Astrocyte of the spinal cord (primary cell): ENCODE data around the gene TNFSF11.

Experiments
- DNase-seq: peaks from one replicate; pipeline ENCODE4 v3.0.0; 2011; ENCODE audit warnings: low read depth, low spot score
- H3K4me3 ChIP-seq: 2 replicates; pipeline ENCODE4 v1.5.1; 2011; ENCODE audit warnings: low read depth, mild to moderate bottlenecking, low read length, moderate library complexity
- in situ Hi-C: cut with HindIII; loops from 2 replicates; pipeline ENCODE4 v1.10.0; 2017; ENCODE audit warnings: low sequenced_read_pairs
- TF ChIP-seq, protein P1 (sequence below): IDR thresholded peaks from 2 replicates; pipeline ENCODE4 v1.5.1; 2012; ENCODE audit warnings: low read depth, mild to moderate bottlenecking, low read length, inconsistent platforms

The TNFSF11 gene

DNA sequence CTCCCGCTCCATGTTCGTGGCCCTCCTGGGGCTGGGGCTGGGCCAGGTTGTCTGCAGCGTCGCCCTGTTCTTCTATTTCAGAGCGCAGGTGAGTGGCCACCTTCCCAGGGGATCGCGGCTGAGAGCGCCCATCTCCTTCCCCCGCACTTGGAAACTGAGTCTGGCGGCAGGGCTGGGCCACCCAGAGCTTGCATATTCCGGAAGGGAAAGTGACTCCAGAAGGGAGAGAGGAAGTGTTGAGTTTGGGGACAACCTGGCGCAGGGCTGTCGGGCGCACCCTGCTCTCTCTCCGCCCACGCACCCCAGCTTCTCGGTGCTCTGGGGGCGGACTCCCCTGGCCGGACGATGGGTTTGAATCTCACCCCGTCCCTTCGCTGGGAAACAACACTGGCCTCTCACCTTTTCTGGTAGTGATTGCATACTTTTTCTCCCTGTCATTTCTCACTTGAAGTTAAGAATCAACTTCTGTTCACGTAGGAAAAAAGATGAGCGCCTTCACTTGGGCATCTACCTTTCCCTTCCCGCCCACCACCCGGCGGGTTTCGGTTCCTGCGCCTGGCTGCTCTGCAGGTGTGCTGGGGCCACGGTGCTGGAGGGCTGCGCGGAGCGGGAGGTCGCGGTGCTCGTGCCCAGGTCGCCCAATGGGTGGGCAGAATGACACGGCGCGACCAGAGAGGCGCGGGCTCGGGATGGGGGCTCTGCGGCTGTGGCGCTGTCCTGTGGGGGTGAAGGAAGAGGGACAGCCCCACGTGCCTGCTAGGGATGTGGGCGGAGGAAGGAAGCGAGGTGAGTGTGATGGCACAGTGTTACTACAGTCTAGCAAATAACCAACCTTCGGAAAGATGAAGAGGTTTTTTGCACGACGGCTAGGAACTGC, 721 bp downstream of the TNFSF11 start:
- in situ Hi-C loops: no loop called here
- TF ChIP-seq, protein P1, sequence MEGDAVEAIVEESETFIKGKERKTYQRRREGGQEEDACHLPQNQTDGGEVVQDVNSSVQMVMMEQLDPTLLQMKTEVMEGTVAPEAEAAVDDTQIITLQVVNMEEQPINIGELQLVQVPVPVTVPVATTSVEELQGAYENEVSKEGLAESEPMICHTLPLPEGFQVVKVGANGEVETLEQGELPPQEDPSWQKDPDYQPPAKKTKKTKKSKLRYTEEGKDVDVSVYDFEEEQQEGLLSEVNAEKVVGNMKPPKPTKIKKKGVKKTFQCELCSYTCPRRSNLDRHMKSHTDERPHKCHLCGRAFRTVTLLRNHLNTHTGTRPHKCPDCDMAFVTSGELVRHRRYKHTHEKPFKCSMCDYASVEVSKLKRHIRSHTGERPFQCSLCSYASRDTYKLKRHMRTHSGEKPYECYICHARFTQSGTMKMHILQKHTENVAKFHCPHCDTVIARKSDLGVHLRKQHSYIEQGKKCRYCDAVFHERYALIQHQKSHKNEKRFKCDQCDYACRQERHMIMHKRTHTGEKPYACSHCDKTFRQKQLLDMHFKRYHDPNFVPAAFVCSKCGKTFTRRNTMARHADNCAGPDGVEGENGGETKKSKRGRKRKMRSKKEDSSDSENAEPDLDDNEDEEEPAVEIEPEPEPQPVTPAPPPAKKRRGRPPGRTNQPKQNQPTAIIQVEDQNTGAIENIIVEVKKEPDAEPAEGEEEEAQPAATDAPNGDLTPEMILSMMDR: no peak
- DNase-seq: no peak
- H3K4me3 ChIP-seq: peak overlapping the region; percentile 53

DNA sequence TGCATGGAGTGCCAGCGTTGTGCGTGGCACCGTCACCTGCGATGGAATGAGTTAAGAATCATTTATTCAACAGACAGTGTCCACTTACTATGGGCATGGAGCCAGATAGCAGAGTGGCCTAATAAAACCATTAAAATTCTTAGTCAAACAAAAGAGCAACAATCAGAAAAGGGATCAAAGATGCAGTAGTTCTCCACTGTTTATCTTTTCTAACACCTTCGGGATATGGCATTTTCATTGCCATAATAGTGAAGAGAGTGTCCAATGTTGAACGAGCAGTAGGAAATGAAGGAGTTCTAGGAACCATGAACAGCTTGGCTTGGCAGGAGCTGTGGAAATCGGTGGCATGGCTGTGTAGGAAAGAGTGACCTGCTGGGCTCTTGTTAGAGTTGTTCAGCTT, 2.0 kb downstream of the TNFSF11 start:
- no peak overlapping the region for H3K4me3 ChIP-seq
- in situ Hi-C loops: no loop called here
- DNase-seq: no peak
- TF ChIP-seq, protein P1: no peak

DNA sequence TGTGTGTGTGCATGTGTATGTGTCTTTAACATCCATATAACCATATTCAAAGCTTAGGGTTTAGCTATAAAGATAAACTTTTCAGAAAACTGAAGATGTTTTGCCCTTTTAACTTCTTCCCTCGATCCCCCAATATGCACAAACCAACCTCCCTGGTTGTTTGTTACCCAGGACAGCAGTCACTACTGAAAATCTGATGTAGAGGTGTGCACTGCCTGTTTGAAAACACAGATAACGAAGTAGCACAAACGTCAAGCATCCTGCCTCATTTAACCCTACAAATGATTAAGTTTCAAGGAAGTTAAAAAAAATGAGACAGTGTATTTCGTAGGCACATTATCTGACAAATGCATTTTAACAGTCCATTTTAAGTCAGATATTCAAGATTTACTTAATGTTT, 3.6 kb downstream of the TNFSF11 start:
- DNase-seq: no peak
- in situ Hi-C loops: no loop called here
- TF ChIP-seq, protein P1: no peak
- H3K4me3 ChIP-seq: no peak overlapping the region

DNA sequence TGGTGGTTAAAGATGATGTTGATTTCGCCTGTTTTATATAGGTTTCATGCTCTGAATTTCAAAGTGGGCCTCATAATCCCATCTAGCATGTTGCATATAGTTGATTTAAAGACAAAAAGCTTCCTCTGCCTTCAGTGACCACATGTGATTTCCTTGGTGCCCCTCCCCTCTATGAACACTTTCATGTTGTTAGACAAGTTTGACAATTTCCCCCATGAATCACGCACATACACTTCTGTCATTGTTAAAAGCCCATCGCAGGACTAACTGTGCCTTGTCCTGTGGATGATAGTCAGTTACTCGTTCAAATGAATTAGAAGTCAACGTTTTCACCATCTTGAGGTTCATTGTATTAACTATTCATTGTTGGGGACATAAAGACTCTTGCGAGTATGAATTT, 6.7 kb downstream of the TNFSF11 start:
- H3K4me3 ChIP-seq: no peak overlapping the region
- in situ Hi-C loops: no loop called here
- TF ChIP-seq, protein P1: no peak
- DNase-seq: no peak

GRCh38 chr13:42581427-42581826, 7.5 kb downstream of the TNFSF11 start:
- no peak for DNase-seq
- H3K4me3 ChIP-seq: no peak overlapping the region
- TF ChIP-seq, protein P1: no peak
- in situ Hi-C loops: no loop called here

DNA sequence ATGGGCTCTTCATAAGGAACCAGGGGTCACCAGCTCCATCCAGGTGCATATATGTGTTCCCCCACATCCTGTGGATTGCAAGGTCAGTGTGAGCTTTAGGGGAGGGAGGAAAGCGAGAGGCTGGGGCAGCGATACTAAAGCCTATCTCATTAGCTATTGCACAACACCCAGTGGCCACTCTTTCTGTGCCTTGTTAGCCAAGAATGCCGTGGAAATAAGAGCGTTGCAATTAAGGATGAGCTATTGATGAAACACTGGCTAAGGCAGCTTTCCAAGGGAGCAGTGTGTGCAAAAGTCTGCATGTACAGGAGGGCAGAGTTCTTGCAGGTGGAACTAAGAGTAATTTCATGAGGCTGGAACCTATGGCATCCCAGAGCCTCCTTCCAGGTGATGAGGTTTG, 17.6 kb downstream of the TNFSF11 start:
- in situ Hi-C loops: no loop called here
- TF ChIP-seq, protein P1: no peak
- no peak for DNase-seq

More for the DNA sequence above, 17.6 kb downstream of the TNFSF11 start:
- H3K4me3 ChIP-seq: no peak overlapping the region
